Epithelial cell of esophagus (primary cell): ENCODE data around the gene SLC10A2.

Source experiments
- DNase-seq: peaks from one replicate; pipeline ENCODE4 v3.0.0; 2010; ENCODE audit warnings: low read depth
- H3K4me3 ChIP-seq: 2 replicates; pipeline ENCODE4 v1.5.1; 2011; ENCODE audit warnings: mild to moderate bottlenecking, low read length, control low read depth
- TF ChIP-seq, protein P1 (sequence below): IDR thresholded peaks from 2 replicates; pipeline ENCODE4 v1.5.1; 2011; ENCODE audit warnings: low read depth, mild to moderate bottlenecking, low read length, control low read depth, inconsistent platforms; ENCODE audit not compliant: insufficient read depth; ENCODE audit errors: missing control alignments

Gene SLC10A2

GRCh38 chr13:103000157-103000556 is 66.1 kb downstream of the SLC10A2 start:
- DNase-seq: no peak
- TF ChIP-seq, protein P1, sequence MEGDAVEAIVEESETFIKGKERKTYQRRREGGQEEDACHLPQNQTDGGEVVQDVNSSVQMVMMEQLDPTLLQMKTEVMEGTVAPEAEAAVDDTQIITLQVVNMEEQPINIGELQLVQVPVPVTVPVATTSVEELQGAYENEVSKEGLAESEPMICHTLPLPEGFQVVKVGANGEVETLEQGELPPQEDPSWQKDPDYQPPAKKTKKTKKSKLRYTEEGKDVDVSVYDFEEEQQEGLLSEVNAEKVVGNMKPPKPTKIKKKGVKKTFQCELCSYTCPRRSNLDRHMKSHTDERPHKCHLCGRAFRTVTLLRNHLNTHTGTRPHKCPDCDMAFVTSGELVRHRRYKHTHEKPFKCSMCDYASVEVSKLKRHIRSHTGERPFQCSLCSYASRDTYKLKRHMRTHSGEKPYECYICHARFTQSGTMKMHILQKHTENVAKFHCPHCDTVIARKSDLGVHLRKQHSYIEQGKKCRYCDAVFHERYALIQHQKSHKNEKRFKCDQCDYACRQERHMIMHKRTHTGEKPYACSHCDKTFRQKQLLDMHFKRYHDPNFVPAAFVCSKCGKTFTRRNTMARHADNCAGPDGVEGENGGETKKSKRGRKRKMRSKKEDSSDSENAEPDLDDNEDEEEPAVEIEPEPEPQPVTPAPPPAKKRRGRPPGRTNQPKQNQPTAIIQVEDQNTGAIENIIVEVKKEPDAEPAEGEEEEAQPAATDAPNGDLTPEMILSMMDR: no peak
- no peak overlapping the region for H3K4me3 ChIP-seq

GRCh38 chr13:102999499-102999898 is 66.7 kb downstream of the SLC10A2 start:
- TF ChIP-seq, protein P1: no peak
- no peak overlapping the region for H3K4me3 ChIP-seq
- no peak for DNase-seq
